Activated CD8-positive, alpha-beta memory T cell treated with anti-CD3 and anti-CD28 coated beads, Interleukin-2, amount 50 U/mL, for 24 hours (primary cell): ENCODE data around the gene FNBP1.

ENCODE experiments used
- DNase-seq: peaks from one replicate; pipeline ENCODE4 v3.0.0-alpha.2; 2020; ENCODE audit errors: extremely low read depth

The FNBP1 gene

GRCh38 chr9:130045725-130046450, 2.9 kb upstream of the FNBP1 start:
- DNase-seq = no peak

GRCh38 chr9:130043654-130044623, 950 bp upstream of the FNBP1 start:
- no peak for DNase-seq

GRCh38 chr9:130042406-130042884, 544 bp downstream of the FNBP1 start:
- no peak for DNase-seq

GRCh38 chr9:130041648-130042405, 1.2 kb downstream of the FNBP1 start:
- no peak for DNase-seq

GRCh38 chr9:130040984-130041647, 1.9 kb downstream of the FNBP1 start:
- DNase-seq = no peak

- DNase-seq = no peak
Measured at GRCh38 chr9:130039528-130040147, 3.4 kb downstream of the FNBP1 start.

- DNase-seq = no peak
Measured at GRCh38 chr9:130036099-130036498, 6.9 kb downstream of the FNBP1 start.

GRCh38 chr9:130034570-130034969, 8.4 kb downstream of the FNBP1 start:
- DNase-seq = no peak

- no peak for DNase-seq
Measured at GRCh38 chr9:130030651-130031127, 12.3 kb downstream of the FNBP1 start.

- DNase-seq = no peak
Measured at GRCh38 chr9:130029223-130029973, 13.6 kb downstream of the FNBP1 start.

- no peak for DNase-seq
Measured at GRCh38 chr9:130028493-130029222, 14.3 kb downstream of the FNBP1 start.

- no peak for DNase-seq
Measured at GRCh38 chr9:130027533-130028365, 15.2 kb downstream of the FNBP1 start.

GRCh38 chr9:130026583-130027340, 16.2 kb downstream of the FNBP1 start:
- no peak for DNase-seq

- DNase-seq = no peak
Measured at GRCh38 chr9:130024597-130024994, 18.4 kb downstream of the FNBP1 start.

- DNase-seq = no peak
Measured at GRCh38 chr9:130023994-130024596, 18.9 kb downstream of the FNBP1 start.

GRCh38 chr9:130023144-130023787, 19.7 kb downstream of the FNBP1 start:
- no peak for DNase-seq
